ENCODE results near the gene CDKL1. TPM values are rescaled to one million over a fixed set of nuclear protein-coding genes. Genes with fewer than 3 reads are reported as not detected.

CDKL1 gene
- total RNA-seq, 2 experiments from 2014 or later: 2.4 to 2.8 TPM

DNA sequence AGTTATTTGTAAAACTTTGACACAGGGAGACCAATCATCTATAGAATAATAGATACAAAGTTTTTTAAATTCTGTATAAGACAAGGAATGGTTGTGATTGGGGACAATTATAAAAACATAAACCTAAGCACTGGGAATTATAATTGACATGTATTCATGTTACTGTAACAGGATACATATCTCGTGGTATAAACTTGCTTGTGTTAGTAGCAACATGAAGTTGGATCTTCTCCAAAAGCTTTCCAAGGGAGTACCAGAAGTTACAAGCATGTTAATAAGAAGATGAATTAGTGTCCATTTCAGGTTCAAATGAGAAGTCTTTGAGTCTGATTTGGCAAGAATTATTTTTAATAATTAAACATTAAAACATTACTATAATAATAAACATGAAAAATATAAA lies 42.2 kb downstream of the CDKL1 start:
- no peaks in the 10 kb centered on the region for H3K4me1 ChIP-seq (ENCODE audit: insufficient read depth, low read length)
- Mint-ChIP-seq H3K27me3 (no peaks in the 10 kb centered on the region), H3K36me3 (ENCODE audit: low read depth) (peaks cover 46% of the 10 kb centered on the region), H3K4me1 (ENCODE audit: low read depth) (no peaks in the 10 kb centered on the region), H3K4me3 (no peak overlapping the region), H3K27ac (no peak overlapping the region), H3K9me3 (no peaks in the 10 kb centered on the region)
- no peaks in the 10 kb centered on the region for H3K9me3 ChIP-seq (ENCODE audit: control insufficient read depth in 1 of 2, insufficient read depth in 1 of 2, low read length in 2 of 2)
- ChIA-PET CTCF (interaction anchor here (1.2 to 2.1 kb wide), 2 partner anchors 10 to 33 kb away, joined by 4 to 6 read pairs; no protein-coding TSS in a partner anchor), POLR2A (no interaction called here)
- TF ChIP-seq, protein P1, sequence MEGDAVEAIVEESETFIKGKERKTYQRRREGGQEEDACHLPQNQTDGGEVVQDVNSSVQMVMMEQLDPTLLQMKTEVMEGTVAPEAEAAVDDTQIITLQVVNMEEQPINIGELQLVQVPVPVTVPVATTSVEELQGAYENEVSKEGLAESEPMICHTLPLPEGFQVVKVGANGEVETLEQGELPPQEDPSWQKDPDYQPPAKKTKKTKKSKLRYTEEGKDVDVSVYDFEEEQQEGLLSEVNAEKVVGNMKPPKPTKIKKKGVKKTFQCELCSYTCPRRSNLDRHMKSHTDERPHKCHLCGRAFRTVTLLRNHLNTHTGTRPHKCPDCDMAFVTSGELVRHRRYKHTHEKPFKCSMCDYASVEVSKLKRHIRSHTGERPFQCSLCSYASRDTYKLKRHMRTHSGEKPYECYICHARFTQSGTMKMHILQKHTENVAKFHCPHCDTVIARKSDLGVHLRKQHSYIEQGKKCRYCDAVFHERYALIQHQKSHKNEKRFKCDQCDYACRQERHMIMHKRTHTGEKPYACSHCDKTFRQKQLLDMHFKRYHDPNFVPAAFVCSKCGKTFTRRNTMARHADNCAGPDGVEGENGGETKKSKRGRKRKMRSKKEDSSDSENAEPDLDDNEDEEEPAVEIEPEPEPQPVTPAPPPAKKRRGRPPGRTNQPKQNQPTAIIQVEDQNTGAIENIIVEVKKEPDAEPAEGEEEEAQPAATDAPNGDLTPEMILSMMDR (IDR thresholded peaks at IDR 0.05): no peak
- intact Hi-C loops (cut with DNase I, micrococcal nuclease): no loop called here
- no peak for ATAC-seq (ENCODE audit: poor library complexity)
- H3K27ac ChIP-seq (ENCODE audit: low read depth in 1 of 2, low read length in 2 of 2): no peak overlapping the region
- no peak overlapping the region for H3K4me3 ChIP-seq (ENCODE audit: low read length)
- no peaks in the 10 kb centered on the region for H3K27me3 ChIP-seq (ENCODE audit: control insufficient read depth in 1 of 2, insufficient read depth in 2 of 2, low read length in 2 of 2)
- DNase-seq: no peak
- peaks cover 15% of the 10 kb centered on the region for H3K36me3 ChIP-seq (ENCODE audit: insufficient read depth, low read length)

GRCh38 chr14:50353126-50353525 lies 43.6 kb downstream of the CDKL1 start:
- Histone ChIP-seq H3K36me3 (ENCODE audit: insufficient read depth, low read length) (peaks cover 13% of the 10 kb centered on the region), H3K27ac (ENCODE audit: low read depth in 1 of 2, low read length in 2 of 2) (no peak overlapping the region), H3K4me1 (ENCODE audit: insufficient read depth, low read length) (no peaks in the 10 kb centered on the region), H3K4me3 (ENCODE audit: low read length) (no peak overlapping the region), H3K27me3 (ENCODE audit: control insufficient read depth in 1 of 2, insufficient read depth in 2 of 2, low read length in 2 of 2) (no peaks in the 10 kb centered on the region), H3K9me3 (ENCODE audit: control insufficient read depth in 1 of 2, insufficient read depth in 1 of 2, low read length in 2 of 2) (no peaks in the 10 kb centered on the region)
- ChIA-PET CTCF (interaction anchor here (1.2 kb wide), 1 partner anchor 32 kb away, joined by 4 read pairs; no protein-coding TSS in a partner anchor), POLR2A (no interaction called here)
- intact Hi-C loops (cut with DNase I, micrococcal nuclease): no loop called here
- H3K36me3 Mint-ChIP-seq (ENCODE audit: low read depth): peaks cover 35% of the 10 kb centered on the region
- H3K27ac Mint-ChIP-seq: no peak overlapping the region
- H3K4me3 Mint-ChIP-seq: no peak overlapping the region
- DNase-seq (no peak), ATAC-seq (ENCODE audit: poor library complexity) (no peak)
- H3K27me3 Mint-ChIP-seq: no peaks in the 10 kb centered on the region
- no peaks in the 10 kb centered on the region for H3K9me3 Mint-ChIP-seq
- no peaks in the 10 kb centered on the region for H3K4me1 Mint-ChIP-seq (ENCODE audit: low read depth)
- TF ChIP-seq, protein P1 (IDR thresholded peaks at IDR 0.05): no peak

GRCh38 chr14:50352584-50352983 lies 44.1 kb downstream of the CDKL1 start:
- no peak overlapping the region for H3K27ac Mint-ChIP-seq
- intact Hi-C loops (cut with DNase I, micrococcal nuclease): no loop called here
- CTCF ChIA-PET: interaction anchor here (1.2 kb wide), 1 partner anchor 32 kb away, joined by 4 read pairs; no protein-coding TSS in a partner anchor

More at GRCh38 chr14:50352584-50352983, 44.1 kb downstream of the CDKL1 start:
- TF ChIP-seq, protein P1 (IDR thresholded peaks at IDR 0.05): no peak
- Histone ChIP-seq H3K9me3 (ENCODE audit: control insufficient read depth in 1 of 2, insufficient read depth in 1 of 2, low read length in 2 of 2) (no peaks in the 10 kb centered on the region), H3K36me3 (ENCODE audit: insufficient read depth, low read length) (peaks cover 11% of the 10 kb centered on the region), H3K27me3 (ENCODE audit: control insufficient read depth in 1 of 2, insufficient read depth in 2 of 2, low read length in 2 of 2) (no peaks in the 10 kb centered on the region), H3K27ac (ENCODE audit: low read depth in 1 of 2, low read length in 2 of 2) (no peak overlapping the region), H3K4me1 (ENCODE audit: insufficient read depth, low read length) (no peaks in the 10 kb centered on the region), H3K4me3 (ENCODE audit: low read length) (no peak overlapping the region)
- POLR2A ChIA-PET: no interaction called here
- H3K36me3 Mint-ChIP-seq (ENCODE audit: low read depth): peaks cover 29% of the 10 kb centered on the region
- DNase-seq (no peak), ATAC-seq (ENCODE audit: poor library complexity) (no peak)
- no peaks in the 10 kb centered on the region for H3K9me3 Mint-ChIP-seq
- no peaks in the 10 kb centered on the region for H3K27me3 Mint-ChIP-seq
- no peaks in the 10 kb centered on the region for H3K4me1 Mint-ChIP-seq (ENCODE audit: low read depth)
- no peak overlapping the region for H3K4me3 Mint-ChIP-seq
